Activated CD8-positive, alpha-beta memory T cell treated with anti-CD3 and anti-CD28 coated beads for 24 hours (primary cell): ENCODE measurements around the gene S100A3.
"Not testable (repeated sequence)": the region's sequence is repeated elsewhere in the genome, so short reads cannot be mapped to it uniquely, and the experiment has no call there.

ENCODE experiments used
- DNase-seq: peaks from one replicate; pipeline ENCODE4 v3.0.0-alpha.2; 2020

The S100A3 gene

GRCh38 chr1:153548722-153549688 is at the start of gene S100A3:
TSS of gene S100A3 (minus strand) at chr1:153549258. CDS start at chr1:153548485, 773 bp downstream.
- DNase-seq, result no peak

GRCh38 chr1:153598309-153599172 is 49.5 kb upstream of the S100A3 start:
- no peak for DNase-seq

GRCh38 chr1:153597206-153597605 is 48.1 kb upstream of the S100A3 start:
- no peak for DNase-seq

GRCh38 chr1:153592748-153593147 is 43.7 kb upstream of the S100A3 start:
- DNase-seq, result no peak

DNA sequence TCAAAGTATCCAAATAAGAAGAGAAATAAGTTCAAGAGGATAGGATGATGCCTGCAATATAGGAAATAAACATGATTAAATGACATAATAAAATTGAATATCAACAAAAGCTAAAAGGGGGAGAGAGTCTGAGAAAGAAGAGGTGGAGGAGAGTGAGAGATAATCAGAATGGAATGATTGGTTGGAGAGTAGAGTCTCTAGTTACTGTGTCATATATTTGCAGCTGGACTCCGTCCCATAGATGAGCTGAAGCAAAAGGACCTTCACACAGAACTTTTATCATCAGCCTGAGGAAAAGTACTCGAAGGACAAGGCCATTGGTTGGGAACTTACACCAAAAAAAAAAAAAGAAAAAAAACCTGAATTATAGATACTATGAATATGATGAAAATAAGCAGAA is 39.4 kb upstream of the S100A3 start:
- no peak for DNase-seq

DNA sequence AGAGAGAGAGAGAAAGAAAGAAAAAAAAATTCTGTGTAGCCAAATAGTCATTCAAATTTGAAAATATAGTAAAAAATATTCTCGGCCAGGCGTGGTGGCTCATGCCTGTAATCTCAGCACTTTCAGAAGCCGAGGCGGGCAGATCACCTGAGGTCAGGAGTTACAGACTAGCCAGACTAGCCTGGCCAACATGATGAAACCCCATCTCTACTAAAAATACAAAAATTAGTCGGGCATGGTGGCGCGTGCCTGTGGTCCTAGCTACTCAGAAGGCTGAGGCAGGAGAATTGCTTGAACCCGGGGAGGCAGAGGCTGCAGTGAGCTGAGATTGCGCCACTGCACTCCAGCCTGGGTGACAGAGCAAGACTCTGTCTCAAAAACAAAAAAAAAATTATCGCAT is 39.0 kb upstream of the S100A3 start:
- DNase-seq, result not testable (repeated sequence)

DNA sequence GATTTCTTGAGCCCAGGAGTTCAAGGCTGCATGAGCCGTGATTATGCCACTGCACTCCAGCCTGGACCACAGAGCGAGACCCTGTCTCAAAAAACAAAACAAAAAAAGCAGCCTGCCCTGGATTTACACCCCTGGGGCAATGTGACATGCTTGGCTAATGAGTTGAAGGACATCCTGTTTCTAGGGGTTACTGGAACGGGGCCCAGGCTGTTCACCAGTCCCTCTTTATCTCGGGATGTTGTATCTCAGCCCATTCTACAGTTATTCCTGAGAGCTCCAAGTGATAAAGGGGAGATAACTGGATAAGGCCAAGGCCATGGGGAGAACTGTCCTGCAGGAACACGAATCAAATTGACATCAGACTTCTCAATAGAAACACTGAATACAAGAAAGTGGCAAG is 38.3 kb upstream of the S100A3 start:
- DNase-seq, result no peak

DNA sequence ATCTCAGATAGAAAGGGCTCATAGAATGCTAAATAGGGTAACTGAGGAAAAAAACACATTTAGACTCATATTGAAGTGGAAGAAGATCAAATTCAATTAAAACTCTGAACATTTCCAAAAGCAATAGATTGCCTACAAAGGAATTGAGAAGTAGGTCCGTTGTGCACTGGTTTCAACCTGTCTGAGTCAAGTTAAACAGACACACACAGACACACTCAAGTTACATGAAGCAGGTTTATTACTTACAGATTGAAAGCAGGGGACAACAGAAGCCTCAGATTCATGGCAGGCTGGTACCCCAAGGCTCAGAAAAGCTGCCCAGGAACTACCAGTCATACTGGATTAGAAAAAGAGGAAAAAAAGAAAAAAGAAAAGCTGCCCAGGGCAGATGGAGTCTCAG is 37.3 kb upstream of the S100A3 start:
- no peak for DNase-seq

DNA sequence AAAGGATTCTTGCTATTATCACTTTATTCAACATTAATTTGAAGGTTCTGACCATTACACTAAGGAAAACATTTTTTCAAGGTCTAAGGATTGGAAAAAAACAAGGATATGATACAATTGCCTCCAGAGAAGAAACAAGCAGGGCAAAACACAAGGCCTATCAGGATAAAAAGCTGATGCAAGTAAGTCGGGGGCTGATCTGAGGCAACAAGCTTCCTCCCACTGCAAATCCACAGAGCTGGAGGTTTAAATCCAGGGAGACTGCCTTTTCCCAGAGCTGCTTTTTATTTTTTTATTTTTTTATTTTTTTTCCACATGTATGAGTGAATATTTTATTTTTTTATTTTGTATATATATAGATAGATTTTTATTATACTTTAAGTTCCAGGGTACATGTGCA is 35.9 kb upstream of the S100A3 start:
- DNase-seq, result no peak

- no peak for DNase-seq
These were observed 34.9 kb upstream of the S100A3 start for GRCh38 chr1:153583976-153584375.

GRCh38 chr1:153583514-153583913 is 34.5 kb upstream of the S100A3 start:
- not testable (repeated sequence) for DNase-seq

- DNase-seq, result not testable (repeated sequence)
These were observed 33.8 kb upstream of the S100A3 start for GRCh38 chr1:153582836-153583235.

DNA sequence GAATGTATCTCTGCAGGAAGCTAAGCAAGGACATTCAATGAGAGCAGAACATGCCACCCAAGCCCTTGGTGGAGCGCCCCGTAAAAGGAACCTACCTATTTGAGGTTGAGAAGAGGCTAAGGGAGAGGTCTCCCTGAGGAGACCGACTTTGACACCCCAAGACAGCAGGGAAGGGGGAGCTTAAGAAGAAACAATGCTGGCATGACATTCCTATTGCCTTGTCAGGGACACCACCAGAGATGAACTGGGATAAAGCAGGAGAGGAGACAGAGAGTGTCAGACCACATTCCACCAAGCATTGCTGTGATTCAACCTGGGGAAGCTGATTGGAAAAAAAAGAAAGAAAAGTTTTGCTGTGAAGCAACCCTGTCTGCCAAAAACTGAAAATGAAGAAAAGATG is 29.9 kb upstream of the S100A3 start:
- no peak for DNase-seq

DNA sequence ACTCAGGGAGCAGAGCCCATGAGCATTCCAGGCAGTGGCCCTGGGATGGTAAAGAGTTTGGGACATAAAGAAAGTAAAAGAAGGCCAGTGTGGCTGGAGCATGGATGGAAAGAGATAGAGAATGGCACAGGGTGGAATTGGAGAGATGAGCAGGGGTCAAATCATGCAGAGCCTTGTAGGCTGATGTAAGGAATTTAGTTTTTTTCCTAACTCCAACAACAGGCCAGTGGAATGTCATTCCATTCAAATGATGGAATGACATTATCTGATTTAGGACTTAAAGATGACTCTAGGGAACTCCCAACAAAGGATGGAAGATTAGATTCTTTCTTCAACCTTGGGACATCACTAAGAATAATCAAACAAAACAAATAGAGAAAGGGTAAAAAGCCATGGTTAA is 29.4 kb upstream of the S100A3 start:
- DNase-seq, result no peak

DNA sequence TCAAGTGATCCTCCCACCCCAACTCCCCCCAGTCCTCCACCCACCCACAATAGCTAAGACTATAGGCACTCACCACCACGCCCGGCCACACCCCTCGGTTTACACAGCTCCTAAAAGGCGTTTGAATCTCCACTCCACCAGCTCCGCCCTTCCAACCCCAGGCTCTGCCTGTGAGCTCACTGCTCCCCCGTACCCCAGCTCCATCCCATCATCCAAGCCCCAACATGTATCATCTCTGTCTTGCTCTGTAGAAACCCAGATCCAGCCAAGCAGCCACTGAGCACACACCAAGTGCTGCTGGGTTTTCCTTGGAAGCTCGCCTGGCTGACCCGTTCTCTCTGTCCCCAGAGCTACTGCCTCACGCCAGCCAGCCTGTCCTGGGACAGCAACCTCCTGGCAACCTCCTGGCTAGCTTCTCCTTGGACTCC is 28.6 kb upstream of the S100A3 start:
- DNase-seq, result no peak

DNA sequence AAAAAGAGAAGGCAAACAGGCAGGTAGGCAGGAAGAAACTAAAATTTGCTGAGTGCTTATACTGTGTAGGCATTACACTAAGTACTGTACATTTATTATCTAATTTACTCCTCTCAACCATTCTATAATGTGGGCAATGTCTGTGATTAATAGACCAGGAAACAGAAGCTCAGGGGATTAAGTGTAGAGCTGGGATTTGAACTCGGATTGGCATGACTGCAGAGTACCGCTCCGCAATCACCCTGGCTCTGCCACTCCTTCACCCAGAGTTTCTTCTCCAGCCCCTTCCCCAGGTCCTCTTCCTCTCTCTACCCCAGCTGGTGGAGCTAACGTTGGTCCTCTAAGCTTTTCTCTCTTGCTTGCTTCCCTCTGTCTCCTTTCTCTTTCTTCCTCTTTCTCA is 28.1 kb upstream of the S100A3 start:
- no peak for DNase-seq

- not testable (repeated sequence) for DNase-seq
These were observed 26.4 kb upstream of the S100A3 start for GRCh38 chr1:153575497-153575896.

DNA sequence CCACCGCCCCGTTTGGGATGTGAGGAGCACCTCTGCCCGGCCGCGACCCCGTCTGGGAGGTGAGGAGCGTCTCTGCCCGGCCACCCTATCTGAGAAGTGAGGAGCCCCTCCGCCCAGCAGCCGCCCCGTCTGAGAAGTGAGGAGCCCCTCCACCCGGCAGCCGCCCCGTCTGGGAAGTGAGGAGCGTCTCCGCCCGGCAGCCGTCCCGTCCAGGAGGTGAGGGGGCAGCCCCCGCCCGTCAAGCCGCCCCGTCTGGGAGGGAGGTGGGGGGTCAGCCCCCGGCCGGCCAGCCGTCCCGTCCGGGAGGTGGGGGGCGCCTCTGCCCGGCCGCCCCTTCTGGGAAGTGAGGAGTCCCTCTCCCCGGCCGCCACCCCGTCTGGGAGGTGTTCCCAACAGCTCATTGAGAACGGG is 26.0 kb upstream of the S100A3 start:
- not testable (repeated sequence) for DNase-seq

- DNase-seq, result no peak
These were observed 24.3 kb upstream of the S100A3 start for GRCh38 chr1:153573351-153573750.

- peak; percentile 73 for DNase-seq
These were observed 23.5 kb upstream of the S100A3 start for GRCh38 chr1:153572569-153573015.

DNA sequence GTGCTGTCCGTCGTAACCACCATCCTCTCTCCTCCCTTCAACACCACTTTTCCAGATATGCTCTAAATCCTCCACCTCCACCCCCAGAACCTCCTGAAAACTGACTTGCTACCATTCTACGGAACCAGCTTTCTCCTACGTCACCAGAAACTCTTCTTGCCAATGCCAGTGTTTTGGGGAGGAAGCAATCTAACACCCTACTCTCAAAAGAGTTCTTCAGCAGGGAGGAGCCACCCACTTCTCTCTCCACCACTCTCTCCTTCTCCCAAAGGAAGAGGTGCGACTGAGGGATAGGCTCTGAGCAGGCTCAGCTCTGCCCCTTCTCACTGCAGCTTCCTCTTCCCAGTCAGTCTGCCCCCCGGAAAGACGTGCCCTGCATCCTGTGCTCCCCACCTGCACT is 22.6 kb upstream of the S100A3 start:
- DNase-seq, result no peak

GRCh38 chr1:153570874-153571273 is 21.8 kb upstream of the S100A3 start:
- no peak for DNase-seq

DNA sequence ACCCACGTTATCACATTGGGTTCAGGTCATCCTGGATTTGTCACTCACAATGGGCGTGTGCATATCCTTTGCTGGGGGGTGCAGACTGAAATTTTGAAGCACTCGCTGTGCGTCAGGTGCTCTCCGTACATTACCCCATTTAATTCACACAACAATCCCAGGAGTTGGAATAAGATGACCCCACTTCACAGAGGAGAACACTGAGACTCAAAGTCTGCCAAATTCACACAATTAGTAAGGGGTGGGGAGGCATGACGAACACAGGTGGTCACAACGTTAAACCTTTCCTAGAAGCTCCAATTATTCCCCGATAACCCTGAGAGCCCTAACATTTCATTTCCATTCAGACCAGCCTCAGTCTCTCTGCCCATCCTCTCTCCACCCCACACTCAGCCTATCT is 20.4 kb upstream of the S100A3 start:
- DNase-seq, result no peak
